ENCODE data around the gene GPC5. TPM values are rescaled to one million over a fixed set of nuclear protein-coding genes. Genes with fewer than 3 reads are reported as not detected.
"Not testable (repeated sequence)": the region's sequence is repeated elsewhere in the genome, so short reads cannot be mapped to it uniquely, and the experiment has no call there.

GPC5 gene
- total RNA-seq, 8 experiments from 2014 or later: 0.10 to 4.1 (median 2.3) TPM; not detected in 2

- in situ Hi-C loops (cut with MboI; ENCODE audit: low pct_unique_long_range_greater_than_20kb in 2 of 9, low sequenced_read_pairs in 9 of 9, unreplicated experiment in 9 of 9): no loop called here
- Histone ChIP-seq H3K4me1 (replicated peaks in 1 of 2) (peaks cover 0 to 5% of the 10 kb centered on the region in 2 donors), H3K4me3 (no peak overlapping the region), H3K27ac (no peak overlapping the region)
- ATAC-seq (replicated peaks in 6 of 8): peak in 1 of 8 experiments; percentile 48
- WGBS, 10 experiments: 0 to 100% (median 90%) methylated on average over 1 of the region's 1 CpG; no CpG with 5 or more reads in 2 of the 10 experiments
These were observed 872.6 kb downstream of the GPC5 start for GRCh38 chr13:92270990-92271389.

GRCh38 chr13:92272177-92272576 is 873.8 kb downstream of the GPC5 start:
- no peak overlapping the region for H3K4me3 ChIP-seq
- peak in 3 of 8 experiments; percentile 19 to 49 (median 44) for ATAC-seq (replicated peaks in 6 of 8)
- H3K27ac ChIP-seq: no peak overlapping the region
- in situ Hi-C loops (cut with MboI; ENCODE audit: low pct_unique_long_range_greater_than_20kb in 2 of 9, low sequenced_read_pairs in 9 of 9, unreplicated experiment in 9 of 9): no loop called here
- 29 to 100% (median 100%) methylated on average over 1 of the region's 1 CpG; no CpG with 5 or more reads in 4 of the 10 experiments for WGBS, 10 experiments
- H3K4me1 ChIP-seq (replicated peaks in 1 of 2): peaks cover 0 to 11% of the 10 kb centered on the region in 2 donors

GRCh38 chr13:92280986-92281385 is 882.6 kb downstream of the GPC5 start:
- H3K27ac ChIP-seq; ATAC-seq (replicated peaks in 6 of 8); in situ Hi-C loops (cut with MboI; ENCODE audit: low pct_unique_long_range_greater_than_20kb in 2 of 9, low sequenced_read_pairs in 9 of 9, unreplicated experiment in 9 of 9); H3K4me1 ChIP-seq (replicated peaks in 1 of 2); H3K4me3 ChIP-seq: not testable (repeated sequence)
- 0 to 100% (median 23%) methylated on average over 1 to 6 of the region's 8 CpGs; no CpG with 5 or more reads in 5 of the 10 experiments for WGBS, 10 experiments

GRCh38 chr13:92290718-92291307 is 892.4 kb downstream of the GPC5 start:
- 80 to 95% (median 80%) methylated on average over 1 to 8 of the region's 29 CpGs; no CpG with 5 or more reads in 5 of the 10 experiments for WGBS, 10 experiments
- in situ Hi-C loops (cut with MboI; ENCODE audit: low pct_unique_long_range_greater_than_20kb in 2 of 9, low sequenced_read_pairs in 9 of 9, unreplicated experiment in 9 of 9); H3K4me1 ChIP-seq (replicated peaks in 1 of 2); H3K27ac ChIP-seq; ATAC-seq (replicated peaks in 6 of 8); H3K4me3 ChIP-seq: not testable (repeated sequence)

- 30 to 91% (median 50%) methylated on average over 1 to 5 of the region's 5 CpGs; no CpG with 5 or more reads in 1 of the 10 experiments for WGBS, 10 experiments
- H3K4me3 ChIP-seq; in situ Hi-C loops (cut with MboI; ENCODE audit: low pct_unique_long_range_greater_than_20kb in 2 of 9, low sequenced_read_pairs in 9 of 9, unreplicated experiment in 9 of 9); H3K27ac ChIP-seq; H3K4me1 ChIP-seq (replicated peaks in 1 of 2); ATAC-seq (replicated peaks in 6 of 8): not testable (repeated sequence)
These were observed 896.1 kb downstream of the GPC5 start for GRCh38 chr13:92294533-92294932.

GRCh38 chr13:92296154-92296671 is 897.8 kb downstream of the GPC5 start:
- 92 to 100% methylated on average over 1 to 2 of the region's 3 CpGs; no CpG with 5 or more reads in 8 of the 10 experiments for WGBS, 10 experiments
- H3K4me1 ChIP-seq (replicated peaks in 1 of 2); H3K4me3 ChIP-seq; H3K27ac ChIP-seq; ATAC-seq (replicated peaks in 6 of 8); in situ Hi-C loops (cut with MboI; ENCODE audit: low pct_unique_long_range_greater_than_20kb in 2 of 9, low sequenced_read_pairs in 9 of 9, unreplicated experiment in 9 of 9): not testable (repeated sequence)

GRCh38 chr13:92297971-92298942 is 899.8 kb downstream of the GPC5 start:
- no peak for ATAC-seq (replicated peaks in 6 of 8)
- peak overlapping the region; percentile 32 to 37 for H3K27ac ChIP-seq
- no peak overlapping the region for H3K4me3 ChIP-seq
- in situ Hi-C loops (cut with MboI; ENCODE audit: low pct_unique_long_range_greater_than_20kb in 2 of 9, low sequenced_read_pairs in 9 of 9, unreplicated experiment in 9 of 9): no loop called here
- no peaks in the 10 kb centered on the region for H3K4me1 ChIP-seq (replicated peaks in 1 of 2)
- 35 to 92% (median 76%) methylated on average over 3 to 10 of the region's 22 CpGs for WGBS, 10 experiments

- whole genome bisulfite sequencing, 10 experiments: 21 to 100% (median 82%) methylated on average over 1 of the region's 1 CpG; no CpG with 5 or more reads in 2 of the 10 experiments
- Histone ChIP-seq H3K27ac (no peak overlapping the region), H3K4me1 (replicated peaks in 1 of 2) (no peaks in the 10 kb centered on the region), H3K4me3 (no peak overlapping the region)
- in situ Hi-C loops (cut with MboI; ENCODE audit: low pct_unique_long_range_greater_than_20kb in 2 of 9, low sequenced_read_pairs in 9 of 9, unreplicated experiment in 9 of 9): no loop called here
- no peak for ATAC-seq (replicated peaks in 6 of 8)
These were observed 902.2 kb downstream of the GPC5 start for GRCh38 chr13:92300651-92301050.

GRCh38 chr13:92303428-92303827 is 905.0 kb downstream of the GPC5 start:
- Histone ChIP-seq H3K4me1 (replicated peaks in 1 of 2) (no peaks in the 10 kb centered on the region), H3K27ac (no peak overlapping the region), H3K4me3 (no peak overlapping the region)
- in situ Hi-C loops (cut with MboI; ENCODE audit: low pct_unique_long_range_greater_than_20kb in 2 of 9, low sequenced_read_pairs in 9 of 9, unreplicated experiment in 9 of 9): no loop called here
- no peak for ATAC-seq (replicated peaks in 6 of 8)
- 0 to 100% (median 50%) methylated on average over 1 of the region's 1 CpG; no CpG with 5 or more reads in 6 of the 10 experiments for WGBS, 10 experiments

GRCh38 chr13:92307752-92308151 is 909.3 kb downstream of the GPC5 start:
- no peak overlapping the region for H3K27ac ChIP-seq
- H3K4me1 ChIP-seq (replicated peaks in 1 of 2): peaks cover 2 to 5% of the 10 kb centered on the region in 2 donors
- H3K4me3 ChIP-seq: no peak overlapping the region
- in situ Hi-C loops (cut with MboI; ENCODE audit: low pct_unique_long_range_greater_than_20kb in 2 of 9, low sequenced_read_pairs in 9 of 9, unreplicated experiment in 9 of 9): no loop called here
- no peak for ATAC-seq (replicated peaks in 6 of 8)
- WGBS, 10 experiments: 0 to 100% (median 65%) methylated on average over 1 to 2 of the region's 2 CpGs; no CpG with 5 or more reads in 1 of the 10 experiments

GRCh38 chr13:92312823-92313222 is 914.4 kb downstream of the GPC5 start:
- in situ Hi-C loops (cut with MboI; ENCODE audit: low pct_unique_long_range_greater_than_20kb in 2 of 9, low sequenced_read_pairs in 9 of 9, unreplicated experiment in 9 of 9): no loop called here
- WGBS, 10 experiments: 0 to 100% (median 90%) methylated on average over 2 of the region's 2 CpGs; no CpG with 5 or more reads in 1 of the 10 experiments
- Histone ChIP-seq H3K4me3 (no peak overlapping the region), H3K4me1 (replicated peaks in 1 of 2) (peaks cover 5 to 9% of the 10 kb centered on the region in 2 donors), H3K27ac (no peak overlapping the region)
- ATAC-seq (replicated peaks in 6 of 8): no peak

- H3K4me3 ChIP-seq: no peak overlapping the region
- no peak overlapping the region for H3K27ac ChIP-seq
- peaks cover 5 to 9% of the 10 kb centered on the region in 2 donors for H3K4me1 ChIP-seq (replicated peaks in 1 of 2)
- no peak for ATAC-seq (replicated peaks in 6 of 8)
- in situ Hi-C loops (cut with MboI; ENCODE audit: low pct_unique_long_range_greater_than_20kb in 2 of 9, low sequenced_read_pairs in 9 of 9, unreplicated experiment in 9 of 9): no loop called here
- WGBS, 10 experiments: 0 to 100% (median 90%) methylated on average over 1 to 2 of the region's 2 CpGs; no CpG with 5 or more reads in 4 of the 10 experiments
These were observed 915.0 kb downstream of the GPC5 start for GRCh38 chr13:92313382-92313781.

- in situ Hi-C loops (cut with MboI; ENCODE audit: low pct_unique_long_range_greater_than_20kb in 2 of 9, low sequenced_read_pairs in 9 of 9, unreplicated experiment in 9 of 9): no loop called here
- peaks cover 0 to 6% of the 10 kb centered on the region in 2 donors for H3K4me1 ChIP-seq (replicated peaks in 1 of 2)
- no peak overlapping the region for H3K27ac ChIP-seq
- H3K4me3 ChIP-seq: no peak overlapping the region
- 0 to 100% (median 78%) methylated on average over 1 to 2 of the region's 2 CpGs; no CpG with 5 or more reads in 2 of the 10 experiments for WGBS, 10 experiments
- ATAC-seq (replicated peaks in 6 of 8): no peak
These were observed 916.8 kb downstream of the GPC5 start for GRCh38 chr13:92315265-92315664.

All from motor neuron (in vitro differentiated cells).